NCI-H2081 treated with DMSO at 0.1 percent for 48 hours (cell line): ENCODE results near the gene PDGFB.

Source experiments
- DNase-seq: peaks from one replicate; lab custom pipeline; 2025; lab: John Stamatoyannopoulos, UW

PDGFB gene

DNA sequence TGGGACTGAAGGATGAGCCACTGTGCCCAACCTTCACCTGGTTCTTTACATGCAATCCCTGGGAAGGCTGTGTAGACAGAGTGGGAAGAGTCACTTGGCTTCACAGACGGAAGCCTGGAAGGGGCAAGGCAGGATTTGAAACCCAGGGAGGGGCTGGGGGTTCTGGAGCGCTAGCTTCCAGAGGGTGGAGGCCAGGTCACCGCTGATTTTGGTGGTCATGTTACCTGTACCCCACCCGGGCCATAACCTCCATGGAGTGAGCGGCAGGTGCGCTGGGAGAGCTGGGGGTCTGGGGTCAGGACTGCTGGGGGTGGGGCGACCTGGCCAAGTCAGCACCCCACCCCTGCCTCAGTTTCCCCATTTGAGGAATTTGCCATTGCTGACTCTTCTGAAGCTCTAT lies 38.3 kb downstream of the PDGFB start:
- no peak for DNase-seq

DNA sequence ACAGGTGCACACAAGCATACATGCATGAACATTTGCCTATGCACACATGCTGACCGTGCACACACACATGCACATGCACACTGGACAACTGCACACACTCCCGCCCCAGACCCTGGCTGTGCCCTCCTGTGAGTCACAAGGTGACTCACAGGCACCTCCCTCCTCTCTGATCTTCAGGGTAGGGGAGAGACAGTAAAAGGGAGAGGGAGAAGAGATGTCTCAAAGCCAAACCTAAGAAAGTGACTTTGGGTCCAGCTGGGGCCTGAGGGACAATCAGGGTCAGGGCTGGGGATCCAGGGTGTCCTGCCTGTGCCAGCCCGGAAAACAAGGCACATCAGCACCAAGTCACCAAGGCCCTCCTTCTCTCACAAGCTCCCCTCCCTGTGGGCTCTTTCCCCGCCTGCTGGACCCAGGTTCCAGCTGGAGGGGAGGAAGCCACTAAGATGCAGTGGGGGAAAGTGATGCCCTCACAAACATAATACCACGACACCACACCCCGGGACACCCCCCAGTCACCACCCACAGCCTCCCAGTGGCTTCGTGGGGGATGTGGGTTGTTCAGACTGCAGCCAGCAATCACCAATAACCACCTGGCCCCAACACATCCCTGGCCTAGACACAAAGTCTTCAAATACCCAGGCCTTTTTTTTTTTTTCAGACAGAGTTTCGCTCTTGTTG lies 39.3 kb downstream of the PDGFB start:
- DNase-seq, result no peak

DNA sequence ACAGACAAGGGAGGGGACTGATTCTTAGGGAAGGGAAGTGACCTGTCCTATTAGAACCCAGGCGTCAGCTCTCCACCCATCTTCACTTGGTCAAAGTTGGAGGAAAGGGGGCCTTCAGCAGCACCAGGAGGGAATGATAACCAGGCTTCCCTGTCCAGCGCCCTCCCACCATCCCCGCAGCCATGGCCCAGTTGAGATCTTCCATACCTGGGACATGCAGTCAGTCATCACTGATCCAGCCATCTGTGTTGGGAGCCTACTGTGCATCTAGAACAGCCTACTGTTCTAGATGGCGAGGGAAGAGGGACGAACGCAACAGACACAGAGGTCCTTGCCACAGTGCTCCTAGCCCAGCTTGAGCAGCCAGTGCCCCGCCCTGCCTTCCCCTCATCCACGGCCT lies 40.6 kb downstream of the PDGFB start:
- DNase-seq, result no peak

DNA sequence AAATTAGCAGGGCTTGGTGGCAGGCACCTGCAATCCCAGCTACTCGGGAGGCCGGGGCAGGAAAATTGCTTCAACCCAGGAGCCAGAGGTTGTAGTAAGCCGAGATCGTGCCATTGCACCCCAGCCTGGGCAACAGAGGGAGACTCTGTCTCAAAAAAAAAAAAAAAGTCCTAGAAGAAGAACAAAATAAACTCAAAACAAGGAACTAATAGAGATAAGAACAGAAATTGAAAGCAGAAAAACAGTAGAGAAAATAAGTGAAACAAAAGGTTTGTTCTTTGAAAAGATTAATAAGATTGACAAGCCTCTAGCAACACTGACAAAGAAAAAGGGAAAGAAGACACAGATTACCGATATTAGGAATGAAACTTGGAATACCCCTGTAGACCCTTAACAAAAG lies 47.2 kb downstream of the PDGFB start:
- no peak for DNase-seq

DNA sequence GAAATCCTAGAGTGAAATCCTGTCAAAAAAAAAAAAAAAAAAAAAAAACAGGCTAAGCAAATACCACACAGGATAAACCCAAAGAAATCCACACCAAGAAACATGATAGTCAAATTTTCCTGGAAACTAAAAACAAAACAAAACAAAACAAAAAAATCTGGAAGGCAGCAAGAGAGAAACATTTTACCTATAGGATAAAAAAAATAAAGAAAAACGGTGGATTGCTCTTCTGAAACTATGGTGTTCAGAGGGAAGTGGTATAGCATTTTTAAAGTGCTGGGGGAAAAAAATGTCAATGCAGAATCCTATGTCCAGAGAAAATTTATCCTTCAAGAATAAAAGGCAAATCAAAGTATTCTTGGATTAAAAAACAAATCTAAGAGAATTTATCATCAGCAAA lies 50.7 kb downstream of the PDGFB start:
- DNase-seq, result no peak

DNA sequence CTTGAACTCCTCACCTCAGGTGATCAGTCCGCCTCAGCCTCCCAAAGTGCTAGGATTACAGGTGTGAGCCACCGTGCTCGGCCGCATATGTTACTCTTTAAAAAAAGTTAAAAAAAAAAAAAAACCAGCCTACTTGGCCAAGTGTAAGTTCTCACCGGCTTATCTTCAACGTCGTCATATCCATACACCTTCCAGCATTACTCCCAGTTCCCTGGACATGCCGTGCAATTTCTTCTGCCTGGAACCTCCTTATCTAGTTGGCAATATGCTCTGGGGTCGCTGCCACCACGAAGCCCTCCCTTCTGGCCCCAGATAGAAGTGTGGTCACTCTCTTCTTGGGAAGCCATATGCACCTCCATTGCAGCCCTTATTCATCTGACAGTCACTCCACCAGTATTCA lies 56.0 kb downstream of the PDGFB start:
- no peak for DNase-seq

DNA sequence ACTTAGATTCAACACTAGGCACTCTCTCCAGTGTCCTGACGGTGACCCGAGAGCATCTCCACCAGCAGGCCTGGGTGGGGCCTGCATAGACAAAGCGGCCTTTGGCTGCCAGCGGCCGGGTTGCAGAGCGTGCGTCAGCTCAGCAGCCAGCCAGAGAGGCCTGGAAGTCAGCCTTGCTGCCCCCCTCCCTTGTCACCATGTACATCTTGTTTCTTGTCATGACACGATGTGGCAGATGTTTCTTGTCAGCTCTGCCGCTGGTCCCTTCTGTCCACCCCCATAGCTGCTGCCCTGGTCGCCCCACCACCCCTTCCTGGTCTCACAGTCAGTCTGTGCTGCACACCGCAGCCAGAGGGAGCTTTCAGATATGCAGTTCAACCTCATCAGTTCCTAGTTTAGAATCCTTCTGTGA lies 59.2 kb downstream of the PDGFB start:
- no peak for DNase-seq

DNA sequence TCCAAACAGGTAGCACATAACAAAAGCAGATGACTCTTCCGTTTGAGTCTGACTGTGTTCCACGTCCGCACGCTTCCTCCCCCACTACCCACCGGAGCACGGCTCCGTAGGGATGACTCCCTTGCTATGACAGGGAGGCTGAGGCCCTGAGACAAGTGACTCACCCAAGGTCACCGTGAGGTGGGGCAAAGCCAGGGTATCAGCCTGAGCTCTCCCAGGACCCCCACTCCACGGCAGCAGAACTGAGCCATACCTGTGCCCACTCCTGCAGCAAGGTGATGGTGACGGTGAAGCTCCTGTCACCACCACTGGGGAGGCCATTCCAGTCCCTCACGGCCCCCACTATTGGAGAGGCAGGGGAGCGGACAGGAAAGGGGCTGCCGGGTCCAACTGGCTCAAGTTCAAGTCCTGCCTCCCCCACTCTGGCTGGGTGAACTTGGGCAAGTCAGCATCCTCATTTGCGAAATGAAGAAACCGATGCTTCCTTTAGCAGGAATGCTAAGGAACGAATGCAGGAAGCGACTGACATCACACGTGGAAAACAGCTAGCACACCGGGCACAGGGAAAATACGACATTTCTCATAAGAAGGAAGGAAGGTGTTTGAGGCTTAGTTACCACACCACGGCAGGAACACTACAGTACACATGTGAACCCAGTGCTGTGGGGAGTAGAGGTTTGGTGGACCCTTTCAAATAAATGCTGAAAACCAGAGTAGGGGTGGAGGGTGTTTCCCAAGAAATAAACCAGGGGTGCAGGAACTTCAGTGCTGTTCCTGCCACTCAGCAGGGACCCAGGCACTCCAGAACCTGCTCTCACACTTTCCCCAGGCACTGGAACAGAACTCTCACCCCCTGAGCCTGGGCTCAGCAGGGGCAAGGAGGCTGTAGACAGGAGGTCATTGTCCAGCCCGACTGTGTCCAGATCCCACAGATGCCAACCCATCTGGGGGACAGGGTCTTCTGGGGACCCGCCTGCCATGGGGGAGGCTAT lies 59.9 kb downstream of the PDGFB start:
- DNase-seq, result no peak

DNA sequence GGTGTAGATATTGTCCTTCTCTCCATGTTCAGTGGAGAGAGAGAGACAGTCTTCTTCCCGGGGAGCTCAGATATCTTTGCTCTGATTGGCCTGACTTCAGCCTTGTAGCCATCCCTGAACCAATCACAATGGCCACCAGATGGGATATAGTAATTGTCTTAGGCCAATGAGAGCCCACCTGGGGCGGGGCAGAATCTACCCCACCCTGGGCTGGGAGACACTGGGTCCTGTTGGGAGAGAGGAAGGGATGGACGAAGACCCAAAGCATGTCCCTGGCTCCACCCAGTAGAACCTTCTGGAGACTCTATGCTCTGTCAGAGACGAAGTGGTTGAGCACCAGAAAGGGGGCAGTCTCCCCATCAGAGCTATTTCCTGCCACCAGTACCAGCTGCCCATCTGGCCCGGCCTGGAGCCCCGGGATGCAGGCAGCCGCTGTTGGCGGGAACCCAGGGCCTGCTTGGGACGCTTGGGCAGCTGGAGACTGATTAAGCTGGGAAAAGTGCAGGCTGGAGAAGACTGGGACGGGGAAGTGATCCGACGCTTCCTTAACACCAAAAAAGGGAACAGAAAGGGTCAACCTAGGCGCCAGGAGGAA lies 60.7 kb downstream of the PDGFB start:
- no peak for DNase-seq

DNA sequence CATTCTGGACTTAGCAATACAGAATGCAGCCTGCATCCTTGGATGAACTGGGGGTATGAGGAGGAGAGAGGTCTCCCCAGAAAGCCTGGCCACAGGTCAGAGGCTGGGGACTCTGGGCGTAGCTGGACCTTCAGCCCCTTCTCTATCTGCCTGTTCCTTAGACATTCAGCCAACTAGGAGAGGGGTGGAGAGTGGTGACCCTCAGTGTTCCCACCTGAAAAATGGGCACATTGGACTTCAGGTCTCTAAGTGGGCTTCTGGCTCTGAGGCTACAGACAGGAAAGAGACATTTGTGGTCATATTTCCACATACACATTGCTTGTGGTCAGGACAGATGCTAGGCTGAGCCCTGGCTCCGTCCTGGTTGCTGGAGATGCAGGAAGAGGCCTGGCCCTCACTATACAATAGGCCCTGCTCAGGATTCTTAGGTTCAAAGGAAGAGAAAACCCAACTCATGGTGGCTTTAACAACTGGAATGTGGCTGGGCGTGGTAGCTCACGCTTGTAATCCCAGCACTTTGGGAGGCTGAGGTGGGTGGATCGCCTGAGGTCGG lies 62.2 kb downstream of the PDGFB start:
- no peak for DNase-seq

DNA sequence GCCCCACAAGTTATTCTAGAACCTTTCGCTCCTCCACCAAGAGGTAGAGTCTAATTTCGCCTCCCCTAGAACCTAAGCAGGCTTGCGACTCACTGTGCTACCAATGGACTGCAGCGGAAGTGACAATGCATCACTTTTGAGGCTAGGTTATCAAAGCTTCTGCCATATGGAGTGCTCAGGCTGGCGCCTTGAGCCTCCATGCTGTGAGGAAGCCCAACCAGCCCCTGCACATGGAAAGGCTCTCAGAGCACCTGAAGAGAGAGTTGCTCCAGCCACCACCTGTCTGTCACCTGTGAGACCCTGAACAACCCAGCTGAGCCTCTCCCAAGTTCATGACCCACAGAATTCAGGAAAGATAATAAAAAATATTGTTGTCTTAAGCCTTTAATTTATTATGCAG lies 63.0 kb downstream of the PDGFB start:
- no peak for DNase-seq

DNA sequence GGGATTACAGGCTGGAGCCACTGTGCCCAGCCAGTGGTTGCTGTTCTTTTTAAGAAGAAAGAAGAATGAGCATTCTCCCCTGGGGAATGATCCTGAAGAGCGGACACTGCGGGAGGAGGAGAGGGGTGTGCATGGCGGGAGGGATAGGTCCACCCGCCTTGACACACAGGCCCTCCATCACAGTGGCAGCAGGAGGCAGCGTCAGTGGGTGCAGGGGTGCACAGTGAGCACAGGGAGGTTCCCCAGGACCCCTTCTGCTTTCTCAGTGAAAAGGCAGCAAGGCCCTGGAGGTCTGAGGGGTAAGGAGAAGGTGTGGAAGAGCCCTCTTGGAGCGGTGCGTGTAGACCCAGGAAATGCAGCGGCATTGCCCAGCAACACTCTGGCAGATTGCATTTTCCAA lies 63.4 kb downstream of the PDGFB start:
- no peak for DNase-seq

DNA sequence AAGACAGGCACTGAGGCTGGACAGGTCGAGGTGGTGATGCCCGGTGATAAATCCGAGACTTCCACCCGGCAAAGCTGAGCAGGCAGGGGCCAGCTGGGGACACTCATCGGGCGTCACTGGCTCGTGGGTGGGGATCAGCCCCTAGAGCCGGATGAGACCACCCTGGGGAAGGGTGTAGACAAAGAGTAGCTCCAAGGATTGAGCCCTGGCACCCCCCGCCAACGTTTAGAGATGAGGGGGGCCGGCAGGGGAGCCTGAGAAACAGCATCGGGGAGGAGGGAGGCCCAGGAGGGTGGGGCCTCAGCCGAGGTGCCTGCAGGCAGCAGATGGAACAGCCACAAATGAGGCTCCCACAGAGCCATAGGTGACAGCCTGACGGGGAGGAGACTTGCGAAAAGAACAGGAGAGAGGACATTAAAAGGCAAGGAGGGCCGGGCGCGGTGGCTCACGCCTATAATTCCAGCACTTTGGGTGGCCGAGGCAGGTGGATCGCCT lies 64.9 kb downstream of the PDGFB start:
- DNase-seq, result no peak

DNA sequence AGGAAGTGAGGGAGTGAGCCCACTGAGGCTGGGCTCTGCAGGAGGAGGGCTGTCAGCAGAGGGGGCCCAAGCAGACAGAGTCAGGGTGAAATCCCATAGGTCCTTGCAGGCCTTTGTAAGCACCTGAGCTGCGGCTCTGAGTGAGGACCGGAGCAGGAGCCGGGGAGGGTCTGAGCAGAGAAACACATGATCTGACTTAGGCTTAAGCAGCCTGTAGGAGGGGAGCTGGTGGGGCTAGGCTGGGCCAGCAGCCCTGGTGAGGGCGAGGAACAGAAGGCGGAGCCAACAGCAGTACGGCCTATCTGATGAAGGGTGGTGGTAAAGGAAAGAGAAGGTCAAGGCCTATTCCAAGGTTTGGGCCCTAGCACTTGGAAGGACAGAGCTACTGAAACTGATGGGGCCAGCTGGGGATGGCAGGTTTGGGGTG lies 65.4 kb downstream of the PDGFB start:
- DNase-seq, result no peak

DNA sequence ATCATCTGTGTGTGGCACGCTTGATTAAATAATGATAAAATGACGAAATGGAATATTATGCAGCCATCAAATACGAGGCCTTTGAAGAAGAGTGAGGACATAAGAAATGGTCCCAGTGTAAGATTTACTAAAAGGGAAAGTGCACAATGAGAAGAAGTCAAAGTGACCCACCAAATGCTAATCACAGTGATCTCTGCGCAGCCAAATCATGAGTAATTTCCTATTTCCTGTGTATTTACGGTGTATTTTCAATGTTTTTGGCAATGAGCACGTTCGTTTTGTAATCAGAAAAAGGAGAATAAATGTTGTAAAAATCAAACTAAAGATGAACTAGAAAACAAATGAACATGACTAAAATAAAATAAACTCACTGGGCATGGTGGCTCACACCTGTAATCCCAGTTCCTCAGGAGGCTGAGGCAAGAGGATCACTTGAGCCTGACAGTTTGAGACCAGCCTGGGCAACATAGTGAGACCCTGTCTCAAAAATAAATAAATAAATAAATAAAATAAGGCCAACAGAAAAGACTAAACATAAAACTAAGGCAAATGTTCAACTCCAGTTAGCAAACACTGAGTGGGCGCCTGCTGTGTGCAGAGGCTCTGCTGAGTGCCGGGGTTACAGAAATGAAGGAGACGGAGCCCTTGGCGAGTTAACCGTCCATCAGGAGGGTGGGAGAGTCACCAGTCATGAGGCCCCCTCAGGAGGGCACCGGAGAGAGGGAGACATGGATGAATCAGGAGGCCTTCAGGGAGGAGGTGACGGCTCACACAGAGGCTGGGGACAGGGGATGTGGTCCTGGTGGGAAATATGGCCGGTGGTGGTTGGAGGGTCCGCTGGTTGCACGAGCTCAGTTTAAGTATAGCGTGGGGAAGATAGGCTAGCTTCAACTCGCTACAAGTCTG lies 66.3 kb downstream of the PDGFB start:
- no peak for DNase-seq

DNA sequence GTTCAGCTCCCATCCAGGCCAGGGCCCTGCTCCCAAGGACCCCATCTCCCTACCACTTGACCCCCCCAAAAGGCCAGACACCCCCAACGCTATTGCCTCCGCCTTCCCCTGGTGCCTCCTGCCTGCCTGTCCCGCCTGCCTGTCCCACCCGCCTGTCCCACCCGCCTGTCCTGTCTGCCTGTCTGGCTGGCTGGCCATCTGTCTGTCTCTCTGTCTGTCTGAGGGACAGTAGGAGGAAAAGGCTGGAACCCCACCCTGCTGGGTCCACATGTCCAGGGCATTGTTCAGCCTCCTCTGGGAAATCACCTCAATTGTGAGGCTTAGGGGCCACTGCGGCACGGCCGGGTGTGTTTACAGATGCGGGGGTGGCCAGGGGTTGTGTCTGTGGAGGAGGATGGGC lies 67.0 kb downstream of the PDGFB start:
- DNase-seq, result no peak

DNA sequence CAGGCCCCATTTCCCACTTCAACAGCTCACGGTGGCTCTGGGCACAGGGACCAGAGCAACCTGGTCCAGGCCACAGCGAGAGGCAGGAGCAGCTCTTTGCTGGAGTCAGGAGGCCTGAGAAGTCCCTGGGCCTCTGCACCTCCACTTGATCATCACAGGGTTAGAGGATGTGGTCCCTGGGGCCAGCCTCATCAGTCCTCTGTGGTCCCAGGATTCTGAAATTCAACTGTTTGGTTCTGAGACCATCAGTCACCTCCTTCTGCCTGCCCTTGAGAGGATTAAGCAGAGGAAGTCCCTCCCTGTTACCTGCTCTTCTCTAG lies 67.4 kb downstream of the PDGFB start:
- DNase-seq, result no peak

DNA sequence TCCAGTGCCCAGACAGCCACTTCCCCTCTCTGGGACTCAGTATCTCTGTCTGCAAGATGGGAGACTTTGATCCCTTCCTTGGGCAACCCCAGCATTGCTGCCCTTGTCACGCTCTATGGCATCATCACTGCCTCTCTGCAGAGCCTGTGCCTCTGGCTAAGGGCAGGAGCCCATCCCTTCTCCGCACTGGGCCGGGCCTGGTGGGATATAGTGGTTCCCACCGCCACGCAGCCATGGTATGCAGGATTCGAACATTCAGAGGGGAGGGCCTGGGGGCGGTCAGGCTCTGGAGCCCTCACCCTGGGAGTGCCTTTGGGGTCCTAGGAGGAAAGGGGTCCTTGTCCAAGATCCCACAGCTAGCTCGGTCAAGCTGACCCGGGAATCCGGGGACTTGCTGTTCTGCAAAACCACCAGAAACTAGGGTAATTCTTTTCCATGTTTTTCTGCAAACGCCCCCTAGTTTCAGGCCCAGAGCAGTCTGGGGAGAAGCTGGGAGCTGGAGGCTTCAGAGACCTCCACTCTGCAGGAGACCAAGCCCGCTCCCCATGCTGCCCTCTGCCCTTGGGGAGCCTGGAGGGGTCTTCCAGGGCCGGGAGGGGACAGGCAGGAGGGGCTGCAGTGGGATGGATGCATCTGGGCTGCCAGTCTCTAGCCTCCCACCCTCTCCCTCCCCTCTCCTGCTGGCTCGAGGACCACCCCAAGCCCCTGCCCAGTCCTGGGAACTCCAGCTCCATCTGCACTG lies 67.9 kb downstream of the PDGFB start:
- DNase-seq, result no peak

DNA sequence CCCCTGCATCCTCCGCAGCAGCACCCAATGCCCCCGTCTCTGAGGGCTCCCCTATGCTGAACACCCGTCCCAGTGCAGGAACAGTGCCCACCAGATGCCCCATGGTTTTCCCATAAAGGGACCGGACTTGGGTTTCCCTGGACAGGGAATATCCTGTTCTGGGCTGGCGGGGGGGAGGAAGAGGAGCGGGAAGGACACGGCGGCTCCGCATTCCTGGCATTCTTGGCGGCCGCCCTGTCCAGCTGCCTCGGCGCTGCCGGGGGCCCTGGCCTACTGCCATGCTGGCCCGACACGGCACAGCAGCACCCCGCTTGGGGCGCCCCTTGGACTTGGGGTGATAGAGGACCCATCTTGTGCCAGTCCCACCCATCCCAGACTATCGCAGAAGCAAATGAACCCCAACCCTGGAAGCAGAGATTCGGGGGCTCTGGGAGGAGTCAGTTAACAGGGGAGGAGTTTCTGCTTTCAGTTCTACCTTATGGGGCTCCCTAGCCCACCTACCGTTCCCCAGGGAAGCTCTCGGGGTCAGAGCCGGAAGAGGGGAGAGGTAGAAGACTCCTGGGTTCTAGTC lies 68.6 kb downstream of the PDGFB start:
- DNase-seq, result no peak

DNA sequence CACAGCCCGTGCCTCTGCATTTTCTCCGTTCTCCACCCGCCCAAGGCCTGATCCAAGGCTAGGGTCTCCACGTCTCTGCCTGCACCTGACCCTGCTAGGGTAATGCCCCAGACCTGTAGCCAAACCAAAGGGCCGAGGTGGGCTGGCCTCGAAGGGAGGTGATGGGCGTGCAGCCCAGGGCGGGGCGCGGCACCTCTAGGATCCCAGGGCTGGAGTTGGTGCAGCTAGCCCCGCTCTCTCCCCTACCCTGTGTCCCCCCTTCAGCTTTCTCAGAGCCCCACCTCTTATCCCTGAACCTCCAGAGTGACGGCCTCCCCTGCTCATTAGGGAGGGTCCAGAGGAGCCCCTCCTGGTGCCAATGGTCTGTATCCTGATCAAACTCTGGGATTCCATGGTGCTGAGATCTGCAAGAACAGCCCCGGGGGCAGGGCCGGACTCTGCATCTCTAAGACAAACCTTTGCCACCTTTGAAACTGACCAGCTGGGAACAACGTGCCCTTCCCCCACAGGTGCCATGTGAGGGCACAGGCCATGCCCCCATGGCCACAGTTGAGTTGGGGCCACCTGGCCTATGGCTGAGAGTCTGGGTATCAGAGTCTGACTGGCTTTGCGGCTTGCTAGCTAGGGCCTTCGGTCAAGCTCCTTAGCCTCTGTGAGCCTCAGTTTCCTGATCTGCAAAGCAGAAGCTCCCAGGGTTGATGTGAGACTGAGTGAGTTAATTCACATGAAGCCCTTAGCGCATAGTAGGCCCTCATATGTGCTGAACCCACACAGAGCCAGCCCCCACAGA lies 69.2 kb downstream of the PDGFB start:
- no peak for DNase-seq
